Neural progenitor cell (in vitro differentiated cells): ENCODE data around the gene ESRRB. TPM values are rescaled to one million over a fixed set of nuclear protein-coding genes. Genes with fewer than 3 reads are reported as not detected.

Experiments used
- DNase-seq: peaks from one replicate; pipeline ENCODE4 v3.0.0-alpha.2; 2016; ENCODE audit warnings: low spot score
- H2AFZ ChIP-seq: fragments of 200-600 bp; sonication (generic); replicated peaks from 2 replicates; pipeline ENCODE4 v1.6.1; 2016; ENCODE audit warnings: antibody characterized with exemption
- H3F3A ChIP-seq: fragments of 200-600 bp; sonication (generic); 2 replicates; pipeline ENCODE4 v1.6.1; 2016; ENCODE audit warnings: antibody characterized with exemption, low read depth
- H3K27ac ChIP-seq: fragments of 200-600 bp; sonication (generic); 2 replicates; pipeline ENCODE4 v1.5.1; 2016; ENCODE audit warnings: mild to moderate bottlenecking
- H3K27me3 ChIP-seq: fragments of 200-600 bp; sonication (generic); 2 replicates; pipeline ENCODE4 v1.6.1; 2016; ENCODE audit warnings: mild to moderate bottlenecking, moderate library complexity
- H3K36me3 ChIP-seq: fragments of 200-600 bp; sonication (generic); 2 replicates; pipeline ENCODE4 v1.5.1; 2016
- H3K4me1 ChIP-seq: fragments of 200-600 bp; sonication (generic); 2 replicates; pipeline ENCODE4 v1.6.1; 2016; ENCODE audit warnings: mixed run types
- H3K4me2 ChIP-seq: fragments of 200-600 bp; sonication (generic); 2 replicates; pipeline ENCODE4 v1.6.1; 2016
- H3K4me3 ChIP-seq: fragments of 200-600 bp; sonication (generic); 2 replicates; pipeline ENCODE4 v1.5.1; 2016
- H3K79me2 ChIP-seq: fragments of 200-600 bp; sonication (generic); 2 replicates; pipeline ENCODE4 v1.6.1; 2016; ENCODE audit warnings: low read depth
- H3K9ac ChIP-seq: fragments of 200-600 bp; sonication (generic); 2 replicates; pipeline ENCODE4 v1.6.1; 2016
- H3K9me3 ChIP-seq: fragments of 200-600 bp; sonication (generic); 2 replicates; pipeline ENCODE4 v1.5.1; 2016; ENCODE audit warnings: low read depth
- H4K20me1 ChIP-seq: fragments of 200-600 bp; sonication (generic); 2 replicates; pipeline ENCODE4 v1.6.1; 2016; ENCODE audit warnings: low read depth
- H3K27ac Mint-ChIP-seq: 3 replicates; pipeline ENCODE4 v1.8.0; 2021; ENCODE audit warnings: mixed read lengths
- H3K27me3 Mint-ChIP-seq: 2 replicates; pipeline ENCODE4 v1.8.0; 2022; ENCODE audit warnings: low read depth, mild to moderate bottlenecking, inconsistent platforms, moderate library complexity, mixed read lengths; ENCODE audit not compliant: insufficient read depth
- H3K36me3 Mint-ChIP-seq: 3 replicates; pipeline ENCODE4 v1.8.0; 2021; ENCODE audit warnings: mixed read lengths
- H3K4me1 Mint-ChIP-seq: 3 replicates; pipeline ENCODE4 v1.8.0; 2021; ENCODE audit warnings: mixed read lengths
- H3K4me3 Mint-ChIP-seq: 3 replicates; pipeline ENCODE4 v1.8.0; 2021; ENCODE audit warnings: mild to moderate bottlenecking, moderate library complexity, mixed read lengths
- H3K9me3 Mint-ChIP-seq: 3 replicates; pipeline ENCODE4 v1.8.0; 2020; ENCODE audit warnings: mixed read lengths
- EZH2 ChIP-seq: fragments of 200-600 bp; sonication (generic); IDR thresholded peaks from 2 replicates; pipeline ENCODE4 v1.6.1; 2017; ENCODE audit warnings: antibody characterized with exemption, mild to moderate bottlenecking, moderate library complexity
- EZH2phosphoT487 ChIP-seq: fragments of 200-600 bp; sonication (generic); IDR thresholded peaks from 2 replicates; pipeline ENCODE4 v1.6.1; 2017; ENCODE audit warnings: antibody characterized with exemption
- total RNA-seq: library from RNA; depleted of rRNA; stranded (reverse); fragments of >200 nt; gene quantifications from 2 replicates; pipeline ENCODE4 v1.2.3, GENCODE V29; 2015; ENCODE audit warnings: low replicate concordance
- TF ChIP-seq, protein P1 (sequence below): fragments of 200-600 bp; sonication (generic); IDR thresholded peaks from 2 replicates; pipeline ENCODE4 v1.5.1; 2017; ENCODE audit warnings: antibody characterized with exemption, mild to moderate bottlenecking

ESRRB gene
- total RNA-seq, 1 donor from 2014 or later, result 1.3 TPM

DNA sequence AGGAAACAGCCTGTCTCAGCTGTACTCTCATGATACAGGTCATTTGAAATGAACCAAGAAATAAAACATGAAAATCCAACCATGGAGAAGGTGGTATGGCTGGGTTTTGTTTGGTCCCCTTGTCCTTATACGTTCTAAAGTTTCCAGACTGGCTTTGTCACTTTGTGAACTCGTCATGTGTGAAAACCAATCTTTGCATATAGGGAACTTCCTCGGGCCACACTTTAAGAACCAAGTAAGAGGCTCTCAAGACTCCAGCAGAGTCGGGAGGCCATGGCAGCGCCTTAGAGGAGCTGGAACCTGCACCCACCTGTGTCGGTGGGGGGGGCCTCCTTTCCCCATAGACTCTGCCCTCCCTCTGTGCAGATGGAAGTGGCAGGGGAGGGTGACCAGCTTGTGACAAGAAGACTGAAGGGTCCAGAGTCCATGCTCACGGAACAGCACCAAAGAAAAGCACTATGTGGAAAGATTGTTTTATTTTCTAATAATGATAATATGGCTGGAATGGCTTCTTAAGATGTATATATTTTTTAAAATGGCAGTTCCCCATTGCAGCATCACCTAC lies 125.3 kb downstream of the ESRRB start:
- Histone ChIP-seq H3K27me3 (no peaks in the 10 kb centered on the region), H3K4me1 (no peaks in the 10 kb centered on the region), H3K9ac (no peak overlapping the region), H3K4me3 (no peak overlapping the region), H4K20me1 (no peaks in the 10 kb centered on the region), H3F3A (no peaks in the 10 kb centered on the region), H3K4me2 (no peak overlapping the region), H3K27ac (no peak overlapping the region), H3K79me2 (no peaks in the 10 kb centered on the region), H3K36me3 (no peaks in the 10 kb centered on the region), H2AFZ (no peak overlapping the region), H3K9me3 (no peaks in the 10 kb centered on the region)
- Mint-ChIP-seq H3K4me1 (peaks cover 2% of the 10 kb centered on the region), H3K9me3 (no peaks in the 10 kb centered on the region), H3K4me3 (no peak overlapping the region), H3K27ac (no peak overlapping the region), H3K27me3 (peaks cover 2% of the 10 kb centered on the region), H3K36me3 (no peaks in the 10 kb centered on the region)
- TF ChIP-seq EZH2, result no peak
- TF ChIP-seq EZH2phosphoT487, result no peak
- TF ChIP-seq, protein P1, sequence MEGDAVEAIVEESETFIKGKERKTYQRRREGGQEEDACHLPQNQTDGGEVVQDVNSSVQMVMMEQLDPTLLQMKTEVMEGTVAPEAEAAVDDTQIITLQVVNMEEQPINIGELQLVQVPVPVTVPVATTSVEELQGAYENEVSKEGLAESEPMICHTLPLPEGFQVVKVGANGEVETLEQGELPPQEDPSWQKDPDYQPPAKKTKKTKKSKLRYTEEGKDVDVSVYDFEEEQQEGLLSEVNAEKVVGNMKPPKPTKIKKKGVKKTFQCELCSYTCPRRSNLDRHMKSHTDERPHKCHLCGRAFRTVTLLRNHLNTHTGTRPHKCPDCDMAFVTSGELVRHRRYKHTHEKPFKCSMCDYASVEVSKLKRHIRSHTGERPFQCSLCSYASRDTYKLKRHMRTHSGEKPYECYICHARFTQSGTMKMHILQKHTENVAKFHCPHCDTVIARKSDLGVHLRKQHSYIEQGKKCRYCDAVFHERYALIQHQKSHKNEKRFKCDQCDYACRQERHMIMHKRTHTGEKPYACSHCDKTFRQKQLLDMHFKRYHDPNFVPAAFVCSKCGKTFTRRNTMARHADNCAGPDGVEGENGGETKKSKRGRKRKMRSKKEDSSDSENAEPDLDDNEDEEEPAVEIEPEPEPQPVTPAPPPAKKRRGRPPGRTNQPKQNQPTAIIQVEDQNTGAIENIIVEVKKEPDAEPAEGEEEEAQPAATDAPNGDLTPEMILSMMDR, result no peak
- DNase-seq, result no peak

DNA sequence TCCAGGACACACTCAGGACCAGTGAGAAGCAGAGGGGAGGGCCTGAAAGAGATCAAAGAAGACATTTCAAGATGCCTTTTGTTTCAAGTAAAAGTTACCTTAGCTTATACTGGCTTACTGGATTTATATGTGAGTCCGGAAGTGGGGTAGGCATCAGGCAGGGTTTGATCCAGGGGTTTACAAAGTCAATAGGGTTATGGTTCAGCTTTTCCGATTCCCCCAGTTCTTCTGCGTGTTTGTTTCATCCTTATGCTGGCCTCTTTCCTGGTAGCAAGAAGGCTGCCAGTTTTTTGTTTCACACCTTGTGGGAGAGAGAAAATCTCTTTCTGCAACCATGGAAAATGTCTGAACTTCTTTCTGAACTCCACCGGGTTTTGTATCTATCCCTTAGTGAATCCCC lies 126.3 kb downstream of the ESRRB start:
- Mint-ChIP-seq H3K36me3 (no peaks in the 10 kb centered on the region), H3K4me1 (peaks cover 2% of the 10 kb centered on the region), H3K27ac (no peak overlapping the region), H3K4me3 (no peak overlapping the region), H3K27me3 (peaks cover 2% of the 10 kb centered on the region), H3K9me3 (no peaks in the 10 kb centered on the region)
- H3K4me3 ChIP-seq, result no peak overlapping the region
- H3K27me3 ChIP-seq, result no peaks in the 10 kb centered on the region
- no peak overlapping the region for H2AFZ ChIP-seq
- H3K4me1 ChIP-seq, result no peaks in the 10 kb centered on the region
- H3F3A ChIP-seq, result no peaks in the 10 kb centered on the region
- TF ChIP-seq, protein P1, result no peak
- TF ChIP-seq EZH2phosphoT487 (no peak), EZH2 (no peak)
- no peak overlapping the region for H3K4me2 ChIP-seq
- H3K9ac ChIP-seq, result no peak overlapping the region
- H4K20me1 ChIP-seq, result no peaks in the 10 kb centered on the region
- DNase-seq, result no peak
- H3K9me3 ChIP-seq, result no peaks in the 10 kb centered on the region
- no peak overlapping the region for H3K27ac ChIP-seq
- no peaks in the 10 kb centered on the region for H3K79me2 ChIP-seq
- H3K36me3 ChIP-seq, result no peaks in the 10 kb centered on the region

DNA sequence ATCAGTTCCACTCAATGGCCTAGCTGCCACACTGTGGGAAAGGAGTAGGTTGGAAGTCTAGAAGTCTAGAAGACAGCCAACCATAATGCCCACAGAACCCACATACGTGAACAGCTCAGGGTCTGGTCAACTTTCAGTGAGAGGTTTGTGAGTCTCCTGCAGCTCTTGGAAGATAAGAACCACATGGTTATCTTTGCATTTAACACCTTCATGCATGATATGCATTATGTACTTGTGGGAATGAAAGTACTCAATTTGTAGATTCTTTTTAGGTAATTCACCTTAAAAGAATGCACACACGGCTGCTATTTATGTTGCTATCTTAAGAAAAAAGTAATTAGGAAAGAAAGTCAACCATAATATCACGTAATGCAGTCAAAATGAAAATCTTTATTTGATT lies 126.7 kb downstream of the ESRRB start:
- no peaks in the 10 kb centered on the region for H3K79me2 ChIP-seq
- TF ChIP-seq EZH2phosphoT487 (no peak), EZH2 (no peak)
- TF ChIP-seq, protein P1, result no peak
- no peaks in the 10 kb centered on the region for H3K27me3 ChIP-seq
- no peaks in the 10 kb centered on the region for H3K4me1 ChIP-seq
- H3K27me3 Mint-ChIP-seq, result peaks cover 2% of the 10 kb centered on the region
- H3K27ac Mint-ChIP-seq, result no peak overlapping the region
- H2AFZ ChIP-seq, result no peak overlapping the region
- H3K36me3 Mint-ChIP-seq, result no peaks in the 10 kb centered on the region
- H3K4me1 Mint-ChIP-seq, result peaks cover 2% of the 10 kb centered on the region
- no peak overlapping the region for H3K9ac ChIP-seq
- H3F3A ChIP-seq, result no peaks in the 10 kb centered on the region
- no peak overlapping the region for H3K4me3 ChIP-seq
- H3K36me3 ChIP-seq, result no peaks in the 10 kb centered on the region
- DNase-seq, result no peak
- H4K20me1 ChIP-seq, result no peaks in the 10 kb centered on the region
- no peaks in the 10 kb centered on the region for H3K9me3 Mint-ChIP-seq
- H3K27ac ChIP-seq, result no peak overlapping the region
- H3K4me3 Mint-ChIP-seq, result no peak overlapping the region
- H3K9me3 ChIP-seq, result no peaks in the 10 kb centered on the region
- no peak overlapping the region for H3K4me2 ChIP-seq
